Right lung (tissue), 5 donors: Measurements from ENCODE around the gene MINDY1. TPM values are rescaled to one million over a fixed set of nuclear protein-coding genes. Genes with fewer than 3 reads are reported as not detected.

ENCODE experiments used
- DNase-seq, 2 donors: peaks; one replicate each; pipeline ENCODE4 v3.0.0-alpha.2; 2013
- polyA plus RNA-seq, 5 donors: library from polyadenylated mRNA; unstranded; fragments of 120-200 nt; gene quantifications; one replicate each; pipeline versions ENCODE4 v1.2.1 to v1.2.3, GENCODE V29; 2013; ENCODE audit warnings: inconsistent platforms in 1 of 5, low replicate concordance in 1 of 5; ENCODE audit not compliant: insufficient read length in 5 of 5, insufficient read depth in 1 of 5

The MINDY1 gene
- polyA plus RNA-seq, 5 donors: 32.3 to 46.9 (median 42.6) TPM

GRCh38 chr1:150992626-150993025 lies 14.1 kb downstream of the MINDY1 start:
- DNase-seq: no peak

- no peak for DNase-seq
Measured at GRCh38 chr1:150987924-150988323, 18.8 kb downstream of the MINDY1 start.

DNA sequence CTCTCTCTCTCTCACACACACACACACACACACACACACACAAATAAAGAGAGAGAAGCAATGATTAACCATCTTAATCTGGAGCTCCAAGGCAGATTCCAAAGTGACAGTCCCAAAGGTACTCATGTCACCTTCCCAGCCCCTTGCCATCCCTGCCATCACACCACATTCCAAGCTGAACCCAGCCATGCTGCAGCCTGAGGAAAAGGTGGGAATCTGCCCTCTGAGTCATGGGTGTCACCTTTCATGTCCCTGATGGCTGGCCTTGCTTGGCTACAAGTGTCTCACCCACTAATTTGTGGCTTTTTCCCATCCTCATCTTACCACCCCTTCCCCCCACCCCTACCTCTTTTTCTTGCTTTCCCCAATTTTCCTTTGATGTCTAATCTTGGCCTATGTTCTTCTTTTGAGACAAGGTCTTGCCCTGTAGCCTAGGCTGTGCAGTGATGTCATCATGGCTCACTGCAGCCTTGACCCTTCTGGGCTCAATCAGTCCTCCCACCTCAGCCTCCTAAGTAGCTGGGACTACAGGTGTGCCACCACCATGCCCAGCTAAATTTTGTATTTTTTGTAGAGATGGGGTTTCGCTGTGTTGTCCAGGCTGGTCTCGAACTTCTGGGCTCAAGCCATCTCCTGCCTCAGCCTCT lies 21.4 kb downstream of the MINDY1 start:
- no peak for DNase-seq

- no peak for DNase-seq
Measured at GRCh38 chr1:150981805-150982712, 24.6 kb downstream of the MINDY1 start, which contains the start of gene ANXA9. TSS of gene ANXA9 (plus strand) at chr1:150982292. CDS start at chr1:150983106, 814 bp downstream.

GRCh38 chr1:150981177-150981804 lies 25.4 kb downstream of the MINDY1 start:
- DNase-seq: no peak

- DNase-seq: peak; percentile 78 to 89
Measured at GRCh38 chr1:150979092-150980056, 27.3 kb downstream of the MINDY1 start.

GRCh38 chr1:150976879-150977694 lies 29.6 kb downstream of the MINDY1 start:
- DNase-seq: peak in 1 of 2 donors; percentile 37

- DNase-seq: no peak
Measured at GRCh38 chr1:150976401-150976821, 30.3 kb downstream of the MINDY1 start.

DNA sequence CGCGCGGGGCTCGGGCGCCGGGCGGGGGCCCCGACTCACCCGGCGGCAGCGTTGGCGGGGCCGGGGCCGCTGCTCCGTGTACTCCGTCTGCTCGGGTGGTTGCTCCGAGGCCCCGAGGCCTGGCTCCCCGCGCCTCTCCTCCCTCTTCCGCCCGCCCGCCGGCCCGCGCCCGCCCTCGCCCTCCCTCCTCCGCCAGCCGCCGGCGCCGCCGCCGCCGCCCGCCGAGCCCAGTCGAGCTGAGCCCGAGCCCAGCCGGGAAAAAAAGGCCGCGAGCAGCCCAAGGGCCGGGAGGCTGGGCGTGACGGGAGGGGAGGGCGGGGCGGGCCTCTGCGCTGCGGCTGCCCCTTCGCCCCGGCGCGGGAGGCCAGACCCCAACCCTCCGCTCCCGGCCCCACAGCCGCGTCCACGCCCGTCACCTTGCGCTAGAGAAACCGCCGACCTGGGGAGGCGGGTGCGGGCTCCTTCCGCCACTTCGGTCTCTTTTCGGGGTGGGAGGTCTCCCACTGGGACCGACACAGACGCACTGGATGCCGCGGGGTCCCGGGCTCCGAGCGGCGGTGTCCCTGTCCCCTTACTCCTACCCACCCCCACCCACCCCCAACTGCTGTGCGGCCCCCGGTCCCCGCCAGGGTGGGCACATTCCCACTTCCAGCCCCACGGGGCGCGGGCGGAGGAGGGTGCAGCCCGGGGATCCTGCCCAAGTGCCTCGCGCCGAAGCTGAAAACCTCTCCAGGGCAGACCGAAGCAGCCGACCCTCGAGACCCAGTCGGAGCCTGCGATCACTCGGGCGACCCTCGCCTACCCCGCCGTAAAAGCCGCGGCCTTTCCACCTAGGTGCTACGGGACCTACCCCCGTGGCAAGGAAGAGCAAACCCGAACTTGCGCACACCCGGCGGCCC lies 31.9 kb downstream of the MINDY1 start, which contains the start of gene CERS2:
TSS of gene CERS2 (minus strand) at position 256 of the 899 bp plus-strand sequence. CDS start 5,745 bp downstream, outside the sequence.
- DNase-seq: peak; percentile 81 to 88

DNA sequence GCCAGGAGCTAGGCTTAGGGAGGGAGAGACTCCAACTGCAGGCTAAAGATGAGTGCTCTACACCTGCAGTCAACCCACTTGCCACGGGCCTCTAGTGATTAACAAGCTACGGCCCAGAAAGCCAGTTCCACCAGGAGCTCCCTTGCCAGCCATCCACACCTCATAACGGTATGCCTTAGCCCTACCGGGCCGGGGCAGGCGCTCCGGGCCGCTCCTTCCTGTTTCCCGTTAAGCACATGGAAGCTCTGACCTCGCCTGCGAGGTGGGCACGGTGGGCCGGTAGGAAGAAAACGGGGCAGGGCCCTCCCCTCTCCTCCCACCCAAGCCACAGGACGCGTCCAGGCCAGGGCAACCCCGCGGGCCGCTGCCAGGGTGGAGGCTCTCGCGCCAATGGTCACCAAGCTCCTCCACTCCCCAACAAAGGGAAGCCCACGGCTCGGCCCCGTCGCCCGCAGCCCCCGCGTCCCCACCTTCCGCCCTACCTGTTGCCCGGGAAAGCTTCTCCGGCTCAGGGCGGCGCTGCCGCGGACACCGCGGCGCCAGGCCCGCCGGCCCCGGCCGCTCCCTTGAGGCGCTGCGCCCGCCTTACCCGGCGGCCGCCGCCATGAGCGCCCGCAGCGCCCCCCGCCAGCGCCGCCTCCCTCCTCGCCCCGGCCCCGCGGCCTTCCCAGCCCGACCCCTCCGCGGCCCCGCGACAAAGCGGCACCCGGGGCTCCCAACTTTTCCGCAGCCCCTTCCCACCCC lies 32.7 kb downstream of the MINDY1 start:
- no peak for DNase-seq

- DNase-seq: no peak
Measured at GRCh38 chr1:150973258-150973835, 33.4 kb downstream of the MINDY1 start.

DNA sequence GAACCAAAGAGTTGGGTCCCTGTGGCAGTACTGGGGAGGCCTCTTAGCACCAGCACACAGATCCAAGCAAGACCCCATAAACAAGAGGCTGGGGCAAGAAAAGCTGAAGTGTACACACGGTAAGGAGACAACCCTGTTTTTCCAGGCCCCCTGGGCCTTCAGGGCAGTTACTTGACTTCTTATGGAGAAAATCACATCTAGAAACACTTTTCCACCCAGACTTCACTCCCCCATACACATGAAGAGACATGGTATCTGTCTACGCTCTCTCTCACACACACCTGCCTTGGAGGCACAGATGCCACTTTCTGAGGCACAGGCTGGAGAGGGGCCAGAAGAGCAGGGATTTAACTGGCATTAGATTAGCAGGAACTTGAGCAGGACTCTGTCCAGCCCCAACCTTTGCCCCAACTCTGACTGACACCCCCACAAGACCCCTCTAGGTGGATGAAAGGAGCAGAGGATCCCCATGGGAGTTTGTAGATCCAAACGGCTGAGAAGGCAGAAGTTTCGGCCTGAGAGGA lies 34.2 kb downstream of the MINDY1 start:
- DNase-seq: no peak

- no peak for DNase-seq
Measured at GRCh38 chr1:150971583-150972416, 34.9 kb downstream of the MINDY1 start.

- peak; percentile 82 to 86 for DNase-seq
Measured at GRCh38 chr1:150970808-150971582, 35.7 kb downstream of the MINDY1 start.

DNA sequence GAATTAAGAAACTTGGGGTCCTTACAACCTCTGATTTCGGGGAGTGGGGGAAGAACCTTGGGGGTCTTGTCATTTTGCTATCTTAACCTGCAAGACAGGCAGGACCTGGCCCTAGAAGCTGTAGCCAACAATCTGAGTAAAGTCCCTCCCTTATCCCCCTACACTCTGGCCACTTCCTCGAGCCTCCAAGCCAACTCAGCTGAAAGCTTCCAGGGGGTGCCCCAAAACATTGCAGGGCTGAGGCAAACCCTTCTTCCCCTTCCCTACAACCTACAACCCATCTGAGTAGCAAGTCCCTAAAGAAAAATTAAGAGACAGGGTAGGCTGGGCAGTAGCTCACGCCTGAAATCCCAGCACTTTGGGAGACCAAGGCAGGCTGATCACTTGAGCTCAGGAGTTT lies 37.1 kb downstream of the MINDY1 start:
- no peak for DNase-seq

GRCh38 chr1:150968491-150968890 lies 38.2 kb downstream of the MINDY1 start:
- DNase-seq: no peak
